ENCODE data around the gene SMG6. TPM values are rescaled to one million over a fixed set of nuclear protein-coding genes. Genes with fewer than 3 reads are reported as not detected.

Gene SMG6
- total RNA-seq, 1 experiment from 2014 or later, result 28.6 TPM

- H3T11ph ChIP-seq (ENCODE audit: low read length), result no peak overlapping the region
- H2BK5ac ChIP-seq (ENCODE audit: insufficient read length, low read length), result no peak overlapping the region
- H3K27me3 ChIP-seq (ENCODE audit: insufficient read depth, low read length), result no peaks in the 10 kb centered on the region
- no peaks in the 10 kb centered on the region for H3K23me2 ChIP-seq (ENCODE audit: insufficient read length, low read depth, low read length, poor library complexity, severe bottlenecking)
- peak overlapping the region in 1 of 3 experiments; percentile 20; a peak in 1 of 7 replicates for H3K27ac Mint-ChIP-seq
- no peaks in the 10 kb centered on the region for H3K27me3 Mint-ChIP-seq (ENCODE audit: low read depth)
- no peak overlapping the region for H3K18ac ChIP-seq (ENCODE audit: insufficient read length, low read depth, low read length)
- no peak overlapping the region for H4K5ac ChIP-seq (ENCODE audit: insufficient read length, low read depth, low read length)
- H3K79me2 ChIP-seq (ENCODE audit: insufficient read depth, low read length), result no peaks in the 10 kb centered on the region
- no peak overlapping the region for H3K27ac ChIP-seq (ENCODE audit: insufficient read length, low read depth, low read length)
- no peak overlapping the region for H2BK15ac ChIP-seq (ENCODE audit: low read depth, low read length)
- no peak overlapping the region for H3K23ac ChIP-seq (ENCODE audit: insufficient read length, low read depth, low read length)
- no peaks in the 10 kb centered on the region for H3K4me1 ChIP-seq (ENCODE audit: insufficient read depth, low read length)
- H4K20me1 ChIP-seq (ENCODE audit: control insufficient read depth, insufficient read depth, insufficient read length), result no peaks in the 10 kb centered on the region
- no peak overlapping the region for H3K4me2 ChIP-seq (ENCODE audit: insufficient read depth, insufficient read length, low read length)
- H3K56ac ChIP-seq (ENCODE audit: insufficient read length, low read depth, low read length), result no peak overlapping the region
- no peak overlapping the region for H2BK120ac ChIP-seq (ENCODE audit: low read depth, low read length, poor library complexity, severe bottlenecking)
- H3K4me3 Mint-ChIP-seq, result no peak overlapping the region
- no peak overlapping the region for H2BK20ac ChIP-seq (ENCODE audit: low read depth, low read length, poor library complexity, severe bottlenecking)
- peaks cover 0 to 18% (median 6%) of the 10 kb centered on the region in 3 experiments; a peak in 3 of 7 replicates for H3K36me3 Mint-ChIP-seq (ENCODE audit: insufficient read depth in 1 of 3, low read depth in 3 of 3)
- no peak overlapping the region for H4K91ac ChIP-seq (ENCODE audit: insufficient read length, low read depth, low read length)
- no CpG with 5 or more reads among the region's 9 CpGs for WGBS (ENCODE audit: extremely low coverage, insufficient read length, low lambda C conversion rate)
- no peak overlapping the region for H3K14ac ChIP-seq (ENCODE audit: insufficient read depth, low read length)
- no peak overlapping the region for H3K4ac ChIP-seq (ENCODE audit: low read depth, low read length)
- no peaks in the 10 kb centered on the region; a peak in 1 of 4 replicates for H3K4me1 Mint-ChIP-seq
- H3K9me3 ChIP-seq (ENCODE audit: control insufficient read depth, low read depth, low read length), result no peaks in the 10 kb centered on the region
- TF ChIP-seq CTCF (conservative IDR thresholded peaks at IDR 0.05), result no peak
- no peaks in the 10 kb centered on the region for H3K9me3 Mint-ChIP-seq
- no peak for DNase-seq
- H2BK12ac ChIP-seq (ENCODE audit: insufficient read length, low read depth, low read length), result no peak overlapping the region
- no peak overlapping the region for H4K8ac ChIP-seq (replicated peaks; ENCODE audit: insufficient read length, low read depth, low read length)
- no peaks in the 10 kb centered on the region for H3K79me1 ChIP-seq (ENCODE audit: insufficient read depth, low read depth, low read length, poor library complexity, severe bottlenecking)
- H2AFZ ChIP-seq (ENCODE audit: low read length), result no peak overlapping the region
- H2AK5ac ChIP-seq (ENCODE audit: insufficient read length, low read length), result no peak overlapping the region
- H3K9ac ChIP-seq (ENCODE audit: extremely low read depth, insufficient read length, low read length), result no peak overlapping the region
These were observed 71.3 kb downstream of the SMG6 start for GRCh38 chr17:2232244-2232638.
